Ascending aorta (tissue), 2 donors: ENCODE data around the gene AIG1. TPM values are rescaled to one million over a fixed set of nuclear protein-coding genes. Genes with fewer than 3 reads are reported as not detected.

ENCODE experiments used
- DNase-seq, 2 donors: peaks; one replicate each; pipeline ENCODE4 v3.0.0-alpha.2; 2019; ENCODE audit warnings: low spot score in 2 of 2
- H3K27ac ChIP-seq, 2 donors: fragments of 200-600 bp; sonication (generic); one replicate each; pipeline ENCODE4 v1.5.1; 2016 to 2017; ENCODE audit warnings: mild to moderate bottlenecking in 1 of 2
- H3K27me3 ChIP-seq: fragments of 200-600 bp; sonication (generic); one replicate; pipeline ENCODE4 v1.5.1; 2017
- H3K36me3 ChIP-seq, 2 donors: fragments of 200-600 bp; sonication (generic); one replicate each; pipeline ENCODE4 v1.5.1; 2016
- H3K4me1 ChIP-seq, 2 donors: fragments of 200-600 bp; sonication (generic); one replicate each; pipeline ENCODE4 v1.5.1; 2016 to 2017; ENCODE audit warnings: mild to moderate bottlenecking in 1 of 2
- H3K4me3 ChIP-seq, 2 donors: fragments of 200-600 bp; sonication (generic); one replicate each; pipeline ENCODE4 v1.5.1; 2016 to 2017; ENCODE audit warnings: mild to moderate bottlenecking in 1 of 2
- H3K9me3 ChIP-seq, 2 donors: fragments of 200-600 bp; sonication (generic); one replicate each; pipeline ENCODE4 v1.5.1; 2016
- intact Hi-C: fragments of 100-400 bp; cut with DNase I; formaldehyde crosslinking; loops from one replicate; pipeline ENCODE4 v1.15.1; 2023
- total RNA-seq: library from RNA; depleted of rRNA; stranded (reverse); fragments of >200 nt; gene quantifications from one replicate; pipeline ENCODE4 v1.1.0, GENCODE V29; 2016
- TF ChIP-seq, protein P1 (sequence below), 3 experiments: fragments of 200-600 bp in 2 of 3; fragments of 450-650 bp in 1 of 3; sonication (generic) in 2 of 3; IDR thresholded peaks; one replicate each; pipeline ENCODE4 v1.5.1; 2016 to 2019; ENCODE audit warnings: antibody characterized with exemption in 3 of 3, mild to moderate bottlenecking in 1 of 3, moderate library complexity in 1 of 3

The AIG1 gene
- total RNA-seq, 1 donor from 2014 or later: 5.3 TPM

DNA sequence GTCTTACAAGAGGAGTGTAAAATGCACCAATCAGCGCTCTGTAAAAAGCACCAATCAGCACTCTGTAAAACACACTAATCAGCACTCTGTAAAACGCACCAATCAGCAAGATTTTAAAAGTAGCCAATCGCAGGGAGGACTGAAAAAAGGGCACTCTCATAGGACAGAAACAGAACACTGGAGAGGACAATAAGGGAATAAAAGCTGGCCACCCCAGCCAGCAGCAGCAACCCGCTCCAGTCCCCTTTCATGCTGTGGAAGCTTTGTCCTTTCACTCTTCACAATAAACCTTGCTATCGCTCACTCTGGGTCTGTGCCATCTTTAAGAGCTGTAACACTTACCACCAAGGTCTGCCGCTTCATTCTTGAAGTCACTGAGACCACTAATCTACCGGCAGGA, 1.7 kb upstream of the AIG1 start:
- Histone ChIP-seq H3K27ac (no peak overlapping the region), H3K4me3 (no peak overlapping the region), H3K27me3 (no peaks in the 10 kb centered on the region), H3K9me3 (no peaks in the 10 kb centered on the region), H3K36me3 (no peaks in the 10 kb centered on the region), H3K4me1 (peaks cover 4 to 7% of the 10 kb centered on the region in 2 donors)
- intact Hi-C loops: no loop called here
- TF ChIP-seq, protein P1, sequence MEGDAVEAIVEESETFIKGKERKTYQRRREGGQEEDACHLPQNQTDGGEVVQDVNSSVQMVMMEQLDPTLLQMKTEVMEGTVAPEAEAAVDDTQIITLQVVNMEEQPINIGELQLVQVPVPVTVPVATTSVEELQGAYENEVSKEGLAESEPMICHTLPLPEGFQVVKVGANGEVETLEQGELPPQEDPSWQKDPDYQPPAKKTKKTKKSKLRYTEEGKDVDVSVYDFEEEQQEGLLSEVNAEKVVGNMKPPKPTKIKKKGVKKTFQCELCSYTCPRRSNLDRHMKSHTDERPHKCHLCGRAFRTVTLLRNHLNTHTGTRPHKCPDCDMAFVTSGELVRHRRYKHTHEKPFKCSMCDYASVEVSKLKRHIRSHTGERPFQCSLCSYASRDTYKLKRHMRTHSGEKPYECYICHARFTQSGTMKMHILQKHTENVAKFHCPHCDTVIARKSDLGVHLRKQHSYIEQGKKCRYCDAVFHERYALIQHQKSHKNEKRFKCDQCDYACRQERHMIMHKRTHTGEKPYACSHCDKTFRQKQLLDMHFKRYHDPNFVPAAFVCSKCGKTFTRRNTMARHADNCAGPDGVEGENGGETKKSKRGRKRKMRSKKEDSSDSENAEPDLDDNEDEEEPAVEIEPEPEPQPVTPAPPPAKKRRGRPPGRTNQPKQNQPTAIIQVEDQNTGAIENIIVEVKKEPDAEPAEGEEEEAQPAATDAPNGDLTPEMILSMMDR (IDR thresholded peaks at IDR 0.05): no peak
- no peak for DNase-seq

DNA sequence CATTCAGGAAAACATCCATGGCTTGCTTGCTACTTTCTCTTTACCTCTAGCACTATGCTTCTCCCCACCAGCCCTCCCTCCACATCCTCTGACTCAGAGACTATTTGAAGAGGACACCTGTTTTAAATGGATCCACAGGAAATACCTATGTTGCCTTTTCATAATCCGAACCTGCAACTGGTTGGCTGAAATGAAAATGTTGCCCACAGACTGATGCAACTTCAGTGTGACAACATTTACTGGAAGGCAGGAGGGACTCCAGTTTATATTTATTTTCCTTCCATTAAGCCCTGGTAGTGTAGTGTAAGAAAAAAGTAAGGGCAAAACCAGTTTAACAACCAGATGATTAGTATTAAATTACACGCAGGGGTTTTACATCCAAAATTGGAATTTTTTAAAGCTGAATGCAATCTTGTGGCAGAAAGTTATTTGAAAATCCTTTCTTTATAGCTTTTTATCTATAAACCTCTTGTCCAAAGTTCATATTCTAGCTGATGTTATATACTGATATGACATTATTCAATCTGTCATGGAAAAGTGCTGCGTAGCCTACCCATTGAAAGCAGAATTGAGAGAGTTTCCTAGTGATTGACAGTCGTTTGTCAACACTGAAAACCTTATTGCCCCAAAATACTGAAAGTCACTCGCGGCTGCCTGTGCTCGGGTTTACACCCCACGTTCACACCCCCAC, 881 bp upstream of the AIG1 start:
- intact Hi-C loops: loop anchor here (1.0 to 10.0 kb wide), 5 partner anchors 75 to 367 kb away; no protein-coding TSS in a partner anchor
- H3K27me3 ChIP-seq: no peaks in the 10 kb centered on the region

DNA sequence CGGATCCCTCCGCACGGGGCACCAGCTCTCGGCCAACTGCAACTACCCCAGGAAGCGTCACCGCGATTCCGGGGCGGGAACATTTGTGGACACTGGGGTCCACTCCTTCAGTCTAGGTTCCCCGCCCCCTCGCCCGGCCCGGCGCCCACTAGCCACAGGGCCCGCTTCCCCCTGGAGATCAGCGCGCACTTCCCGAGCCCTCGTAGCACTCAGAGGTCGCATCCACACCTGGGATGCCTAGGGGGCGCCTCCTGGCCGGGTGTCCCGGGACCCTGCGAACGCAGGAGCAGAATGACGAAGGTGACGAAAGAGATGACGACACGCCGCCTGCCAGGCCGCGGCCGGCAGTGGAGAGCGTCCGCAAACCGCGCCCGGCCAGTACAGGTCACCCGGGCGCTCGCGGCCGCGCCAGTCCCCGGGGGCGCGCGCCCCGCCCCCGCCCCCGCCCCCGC, 309 bp upstream of the AIG1 start:
- peaks cover 4 to 7% of the 10 kb centered on the region in 2 donors for H3K4me1 ChIP-seq
- TF ChIP-seq, protein P1 (IDR thresholded peaks at IDR 0.05): peak in 1 of 3 experiments; percentile 6
- intact Hi-C loops: loop anchor here (1.0 to 10.0 kb wide), 5 partner anchors 75 to 367 kb away; no protein-coding TSS in a partner anchor
- no peaks in the 10 kb centered on the region for H3K27me3 ChIP-seq
- no peaks in the 10 kb centered on the region for H3K36me3 ChIP-seq
- DNase-seq: peak; percentile 75 to 96
- no peaks in the 10 kb centered on the region for H3K9me3 ChIP-seq
- H3K4me3 ChIP-seq: peak overlapping the region; percentile 84 to 89
- H3K27ac ChIP-seq: peak overlapping the region; percentile 89 to 97

More for the DNA sequence above, 881 bp upstream of the AIG1 start:
- DNase-seq: peak in 1 of 2 donors; percentile 70
- H3K4me3 ChIP-seq: peak overlapping the region; percentile 84 to 89
- TF ChIP-seq, protein P1 (IDR thresholded peaks at IDR 0.05): no peak
- H3K27ac ChIP-seq: peak overlapping the region; percentile 89 to 97
- no peaks in the 10 kb centered on the region for H3K36me3 ChIP-seq
- H3K9me3 ChIP-seq: no peaks in the 10 kb centered on the region
- peaks cover 4 to 7% of the 10 kb centered on the region in 2 donors for H3K4me1 ChIP-seq

DNA sequence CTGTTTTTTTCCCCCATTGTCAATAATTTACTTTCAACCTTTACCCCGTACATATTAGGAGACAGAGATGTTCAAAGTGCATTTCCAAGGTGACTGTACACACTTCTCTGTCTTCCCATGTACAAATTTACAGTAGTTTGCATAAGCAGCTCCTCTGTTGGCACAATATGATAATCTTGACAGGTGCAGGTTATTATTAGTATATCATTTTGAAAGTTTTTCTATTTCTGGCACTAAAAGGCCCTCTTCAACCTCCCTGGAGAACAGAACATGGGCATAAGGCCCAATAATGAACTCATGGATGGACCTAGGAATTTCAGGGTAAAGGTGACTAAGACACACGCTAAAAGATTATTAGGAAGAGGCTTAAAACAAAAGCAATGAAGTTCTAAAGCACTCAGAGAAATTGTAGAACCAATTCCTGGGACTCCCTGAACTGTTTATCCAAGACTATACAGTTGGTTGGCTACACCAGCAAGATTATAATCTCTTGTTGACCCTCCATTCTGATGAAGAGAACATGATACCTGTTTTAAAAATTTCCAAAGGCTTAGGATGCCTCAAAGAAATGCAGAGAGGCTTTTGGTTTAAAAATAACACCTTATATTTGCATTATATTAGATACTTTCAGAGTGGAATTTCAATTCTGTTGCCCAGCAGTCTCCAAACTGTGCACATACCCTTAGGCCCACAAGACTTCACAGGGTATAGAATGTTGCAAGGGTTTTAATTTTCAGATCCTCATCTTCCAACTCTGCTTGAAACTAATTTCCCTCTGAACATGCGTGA, 1.1 kb downstream of the AIG1 start:
- TF ChIP-seq, protein P1 (IDR thresholded peaks at IDR 0.05): no peak
- Histone ChIP-seq H3K27me3 (no peaks in the 10 kb centered on the region), H3K4me1 (peaks cover 4 to 7% of the 10 kb centered on the region in 2 donors), H3K36me3 (no peaks in the 10 kb centered on the region), H3K4me3 (peak overlapping the region; percentile 84 to 89), H3K27ac (peak overlapping the region; percentile 89 to 97), H3K9me3 (no peaks in the 10 kb centered on the region)
- intact Hi-C loops: loop anchor here (5.0 to 10.0 kb wide), 3 partner anchors 346 to 367 kb away; no protein-coding TSS in a partner anchor
- no peak for DNase-seq

DNA sequence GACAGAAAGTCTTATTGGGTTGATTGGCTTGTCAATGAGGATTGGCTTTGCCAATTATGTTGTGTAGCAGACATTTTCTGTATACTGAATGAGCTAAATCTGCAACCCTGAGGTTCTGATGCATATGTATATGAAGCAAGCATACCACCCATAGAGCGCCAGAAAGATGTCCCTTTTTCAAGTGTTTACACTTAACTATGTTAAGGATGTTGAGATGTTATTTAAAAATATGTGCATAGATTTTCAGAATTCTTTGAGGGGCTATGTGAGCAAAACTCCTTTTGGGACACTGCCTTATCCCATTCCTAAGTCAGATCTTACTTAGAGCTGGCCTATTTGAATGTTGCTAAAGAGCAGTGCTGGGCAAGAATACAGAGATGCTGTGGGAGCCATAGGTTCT, 1.9 kb downstream of the AIG1 start:
- Histone ChIP-seq H3K27me3 (no peaks in the 10 kb centered on the region), H3K36me3 (no peaks in the 10 kb centered on the region), H3K9me3 (no peaks in the 10 kb centered on the region), H3K27ac (peak overlapping the region; percentile 89 to 97), H3K4me3 (no peak overlapping the region), H3K4me1 (peaks cover 4 to 7% of the 10 kb centered on the region in 2 donors)
- intact Hi-C loops: loop anchor here (5.0 to 10.0 kb wide), 3 partner anchors 345 to 368 kb away; no protein-coding TSS in a partner anchor
- DNase-seq: no peak
- TF ChIP-seq, protein P1 (IDR thresholded peaks at IDR 0.05): no peak
